ENCODE results near the gene PAXIP1. TPM values are rescaled to one million over a fixed set of nuclear protein-coding genes. Genes with fewer than 3 reads are reported as not detected.

Gene PAXIP1
- total RNA-seq, 2 donors from 2014 or later: 4.4 to 8.6 TPM

DNA sequence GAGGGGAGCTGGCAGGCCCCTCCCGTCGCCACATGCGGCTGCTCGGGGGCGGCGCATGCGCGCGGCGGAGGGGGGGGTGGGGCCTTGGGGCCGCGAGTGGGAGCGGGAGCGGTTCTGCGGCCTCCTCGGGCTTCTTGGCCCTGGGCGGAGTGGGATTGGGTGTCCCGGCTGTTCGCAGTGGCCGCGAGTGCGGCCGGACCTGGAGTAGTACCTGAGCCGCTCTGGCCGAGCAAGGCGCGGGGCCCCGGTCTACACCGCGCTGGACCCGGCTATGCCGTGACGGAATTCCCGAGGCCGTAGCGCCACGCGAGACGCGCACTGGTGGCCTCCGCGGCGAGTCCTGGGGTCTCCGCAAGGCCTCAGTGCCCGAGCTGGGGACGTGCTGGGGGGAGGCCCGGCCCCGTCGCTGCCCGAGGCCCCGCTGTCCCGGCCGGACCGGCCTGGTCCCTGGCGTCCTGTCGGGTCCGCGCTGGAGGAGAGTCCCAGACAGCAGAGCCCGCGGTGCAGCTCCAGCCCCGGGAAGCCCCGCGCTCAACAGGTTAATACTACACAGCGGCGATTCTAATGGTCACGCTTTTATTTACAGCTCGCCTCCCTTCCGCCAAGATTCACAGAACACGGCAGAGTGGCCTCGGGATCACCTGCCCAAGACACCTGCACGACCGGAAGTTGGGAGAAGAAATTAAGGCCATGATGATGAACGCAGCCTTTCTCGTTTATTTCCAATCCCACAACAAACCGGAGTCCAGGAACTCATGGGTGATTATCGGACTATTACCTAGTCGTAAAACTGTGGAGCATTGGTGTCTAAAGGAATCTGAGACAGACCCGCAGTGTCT lies 671 bp upstream of the PAXIP1 start:
- no peaks in the 10 kb centered on the region for H3K9me3 ChIP-seq
- no peaks in the 10 kb centered on the region for H3K27me3 ChIP-seq
- H3K27ac ChIP-seq: peak overlapping the region; percentile 87 to 95 (median 92)
- 0 to 1% methylated on average over 18 to 75 of the region's 78 CpGs for WGBS, 2 donors
- ATAC-seq (peak; percentile 93), DNase-seq (peak; percentile 78 to 84 (median 83))
- intact Hi-C loops (cut with DNase I): no loop called here
- H3K4me3 ChIP-seq: peak overlapping the region; percentile 86 to 96
- TF ChIP-seq CTCF (IDR thresholded peaks at IDR 0.05) (no peak), POLR2A (IDR thresholded peaks at IDR 0.05) (peak; percentile 58 to 92 (median 87))
- peaks cover 29% of the 10 kb centered on the region for H3K4me1 ChIP-seq
- H3K36me3 ChIP-seq (replicated peaks in 1 of 2; ENCODE audit: insufficient read depth in 1 of 2, low read depth in 2 of 2): peaks cover 0 to 2% of the 10 kb centered on the region in 2 donors

DNA sequence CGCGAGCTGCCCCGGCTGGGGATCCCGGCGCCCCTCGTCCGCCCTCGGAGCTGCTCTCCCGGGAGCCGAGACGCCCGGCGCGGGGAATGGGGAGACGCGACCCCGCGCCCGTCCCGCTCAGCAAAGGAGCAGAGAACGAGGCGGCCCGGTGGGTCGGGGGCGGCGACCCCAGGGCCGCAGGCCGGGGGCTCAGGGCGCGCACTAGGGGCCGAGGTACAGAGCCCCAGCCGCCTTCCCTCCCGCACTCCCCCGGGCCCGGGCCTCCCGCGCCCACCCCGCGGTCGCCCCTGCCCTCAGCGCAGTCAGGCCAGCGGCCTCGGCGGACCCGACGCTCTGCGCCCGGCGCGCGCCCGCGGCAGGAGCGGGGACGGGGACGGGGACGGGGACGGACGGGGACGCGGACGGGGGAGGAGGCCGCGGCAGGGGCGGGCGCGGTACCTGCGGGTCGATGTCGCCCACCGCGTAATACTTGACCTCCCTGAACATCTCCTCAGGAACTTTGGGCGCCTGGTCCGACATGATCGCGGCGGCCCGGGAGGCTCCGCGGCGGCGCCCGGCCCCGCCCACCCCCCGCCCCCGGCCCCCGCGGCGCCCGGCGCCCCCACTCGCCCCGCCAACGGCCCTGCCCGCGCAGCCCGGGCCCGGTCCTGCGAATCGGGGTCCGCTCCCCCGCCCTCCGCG lies 373 bp downstream of the PAXIP1 start:
- intact Hi-C loops (cut with DNase I): no loop called here
- ATAC-seq (peak; percentile 47), DNase-seq (peak; percentile 42 to 62 (median 46))
- Histone ChIP-seq H3K4me1 (peaks cover 29% of the 10 kb centered on the region), H3K4me3 (peak overlapping the region; percentile 27 to 48), H3K27ac (peak overlapping the region; percentile 52 to 95 (median 90)), H3K36me3 (replicated peaks in 1 of 2; ENCODE audit: insufficient read depth in 1 of 2, low read depth in 2 of 2) (peaks cover 0 to 7% of the 10 kb centered on the region in 2 donors), H3K27me3 (no peaks in the 10 kb centered on the region), H3K9me3 (no peaks in the 10 kb centered on the region)
- TF ChIP-seq CTCF (IDR thresholded peaks at IDR 0.05) (no peak), POLR2A (IDR thresholded peaks at IDR 0.05) (no peak)
- 0 to 1% methylated on average over 16 to 47 of the region's 104 CpGs for WGBS, 2 donors

GRCh38 chr7:155001756-155002410 lies 1.0 kb downstream of the PAXIP1 start:
- Histone ChIP-seq H3K4me3 (peak overlapping the region; percentile 27 to 48), H3K4me1 (peaks cover 29% of the 10 kb centered on the region), H3K27ac (peak overlapping the region in 1 of 4 donors; percentile 52), H3K27me3 (no peaks in the 10 kb centered on the region), H3K9me3 (no peaks in the 10 kb centered on the region), H3K36me3 (replicated peaks in 1 of 2; ENCODE audit: insufficient read depth in 1 of 2, low read depth in 2 of 2) (peaks cover 0 to 9% of the 10 kb centered on the region in 2 donors)
- TF ChIP-seq POLR2A (IDR thresholded peaks at IDR 0.05) (no peak), CTCF (IDR thresholded peaks at IDR 0.05) (no peak)
- DNase-seq (no peak), ATAC-seq (no peak)
- intact Hi-C loops (cut with DNase I): no loop called here
- whole genome bisulfite sequencing, 2 donors: 15 to 28% methylated on average over 12 to 24 of the region's 24 CpGs

- peak; percentile 18 to 59 (median 36) for DNase-seq
Measured at GRCh38 chr7:155000795-155001194, 2.1 kb downstream of the PAXIP1 start.

More at GRCh38 chr7:155000795-155001194, 2.1 kb downstream of the PAXIP1 start:
- H3K27me3 ChIP-seq: no peaks in the 10 kb centered on the region
- no peak overlapping the region for H3K4me3 ChIP-seq
- H3K9me3 ChIP-seq: no peaks in the 10 kb centered on the region
- H3K27ac ChIP-seq: no peak overlapping the region
- 60 to 69% methylated on average over 2 of the region's 2 CpGs for WGBS, 2 donors
- peaks cover 29% of the 10 kb centered on the region for H3K4me1 ChIP-seq
- TF ChIP-seq CTCF (IDR thresholded peaks at IDR 0.05) (peak in 2 of 7 experiments; percentile 19 to 34), POLR2A (IDR thresholded peaks at IDR 0.05) (no peak)
- ATAC-seq: no peak
- intact Hi-C loops (cut with DNase I): no loop called here
- peaks cover 0 to 7% of the 10 kb centered on the region in 2 donors for H3K36me3 ChIP-seq (replicated peaks in 1 of 2; ENCODE audit: insufficient read depth in 1 of 2, low read depth in 2 of 2)
